Smooth muscle cell (in vitro differentiated cells): ENCODE measurements around the gene CYLD. TPM values are rescaled to one million over a fixed set of nuclear protein-coding genes. Genes with fewer than 3 reads are reported as not detected.

ENCODE experiments used
- DNase-seq: peaks from one replicate; lab custom pipeline; 2025; ENCODE audit not compliant: unreplicated experiment; lab: John Stamatoyannopoulos, UW
- H2AFZ ChIP-seq: fragments of 200-600 bp; sonication (generic); 2 replicates; pipeline ENCODE4 v1.6.0; 2016; ENCODE audit warnings: antibody characterized with exemption, low read depth, mild to moderate bottlenecking
- H3F3A ChIP-seq: fragments of 200-600 bp; sonication (generic); 2 replicates; pipeline ENCODE4 v1.6.0; 2017; ENCODE audit warnings: antibody characterized with exemption, low read depth
- H3K27ac ChIP-seq: fragments of 200-600 bp; sonication (generic); 2 replicates; pipeline ENCODE4 v1.5.1; 2016; ENCODE audit warnings: low read depth, mild to moderate bottlenecking
- H3K27me3 ChIP-seq: fragments of 200-600 bp; sonication (generic); 2 replicates; pipeline ENCODE4 v1.6.1; 2016; ENCODE audit warnings: low read depth, mild to moderate bottlenecking
- H3K36me3 ChIP-seq: fragments of 200-600 bp; sonication (generic); 2 replicates; pipeline ENCODE4 v1.5.1; 2016; ENCODE audit warnings: low read depth
- H3K4me1 ChIP-seq: fragments of 200-600 bp; sonication (generic); 2 replicates; pipeline ENCODE4 v1.5.1; 2016; ENCODE audit warnings: low read depth
- H3K4me2 ChIP-seq: fragments of 200-600 bp; sonication (generic); 2 replicates; pipeline ENCODE4 v1.6.0; 2016; ENCODE audit warnings: mild to moderate bottlenecking
- H3K4me3 ChIP-seq: fragments of 200-600 bp; sonication (generic); 2 replicates; pipeline ENCODE4 v1.5.1; 2016; ENCODE audit warnings: mild to moderate bottlenecking
- H3K79me2 ChIP-seq: fragments of 200-600 bp; sonication (generic); 2 replicates; pipeline ENCODE4 v1.6.0; 2016; ENCODE audit warnings: low read depth, mild to moderate bottlenecking
- H3K9ac ChIP-seq: fragments of 200-600 bp; sonication (generic); 2 replicates; pipeline ENCODE4 v1.6.0; 2016; ENCODE audit warnings: low read depth
- H3K9me3 ChIP-seq: fragments of 200-600 bp; sonication (generic); replicated peaks from 2 replicates; pipeline ENCODE4 v1.5.1; 2016; ENCODE audit warnings: low read depth
- H4K20me1 ChIP-seq: fragments of 200-600 bp; sonication (generic); 2 replicates; pipeline ENCODE4 v1.6.0; 2016; ENCODE audit warnings: low read depth
- CTCF ChIP-seq: fragments of 200-600 bp; sonication (generic); IDR thresholded peaks from 2 replicates; pipeline ENCODE4 v1.5.1; 2017; ENCODE audit warnings: borderline replicate concordance, mild to moderate bottlenecking, antibody characterized with exemption; ENCODE audit not compliant: insufficient read depth, poor library complexity, severe bottlenecking
- WGBS: methylation state at CpG from one replicate; pipeline ENCODE4 v1.1.7; 2016; ENCODE audit warnings: low lambda C conversion rate; 5-methylcytosine and 5-hydroxymethylcytosine counted together
- polyA plus RNA-seq: library from polyadenylated mRNA; unstranded; fragments of >200 nt; fragmentation: Nextera tagmentation; extraction: Ambion mirVana; gene quantifications from 2 replicates; pipeline ENCODE4 v1.2.1, GENCODE V29; 2016
- total RNA-seq: library from RNA; depleted of rRNA; stranded (reverse); fragments of >200 nt; gene quantifications from 2 replicates; pipeline ENCODE4 v1.2.3, GENCODE V29; 2014

CYLD gene
- total and polyA plus RNA-seq, 2 experiments from 2014 or later = 11.3 to 13.8 TPM

DNA sequence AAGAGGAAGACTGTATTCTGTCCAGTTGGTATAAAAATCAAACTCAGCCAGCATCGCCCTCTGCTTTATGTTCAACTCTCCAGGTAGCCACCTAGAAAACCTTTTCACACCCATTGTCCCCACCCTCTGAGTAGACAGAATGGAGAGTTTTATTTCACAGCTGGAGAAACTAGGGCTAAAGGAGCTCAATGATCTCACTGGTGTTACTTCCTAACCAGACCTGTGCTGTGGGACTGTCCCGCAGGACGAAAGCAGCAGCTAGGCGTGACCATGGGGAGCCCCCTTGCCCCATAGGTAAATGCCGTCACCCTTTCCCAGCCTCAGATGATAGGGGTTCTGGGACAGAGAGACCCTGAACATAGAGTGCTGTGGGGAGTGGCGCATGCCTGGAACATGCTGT is 67.7 kb downstream of the CYLD start:
- DNase-seq = no peak
- no peak overlapping the region for H3K27ac ChIP-seq
- H3K79me2 ChIP-seq = no peaks in the 10 kb centered on the region
- WGBS = 94% methylated on average over 6 of the region's 6 CpGs
- no peaks in the 10 kb centered on the region for H3F3A ChIP-seq
- no peak overlapping the region for H2AFZ ChIP-seq
- no peaks in the 10 kb centered on the region for H3K4me1 ChIP-seq
- no peak overlapping the region for H3K9ac ChIP-seq
- H3K4me2 ChIP-seq = no peak overlapping the region
- TF ChIP-seq CTCF = no peak
- H4K20me1 ChIP-seq = no peaks in the 10 kb centered on the region
- H3K9me3 ChIP-seq = no peaks in the 10 kb centered on the region
- no peaks in the 10 kb centered on the region for H3K36me3 ChIP-seq
- H3K4me3 ChIP-seq = no peak overlapping the region
- H3K27me3 ChIP-seq = no peaks in the 10 kb centered on the region

- Histone ChIP-seq H3F3A (no peaks in the 10 kb centered on the region), H3K4me3 (no peak overlapping the region), H3K4me2 (no peak overlapping the region), H3K27ac (no peak overlapping the region), H3K36me3 (no peaks in the 10 kb centered on the region), H3K79me2 (no peaks in the 10 kb centered on the region), H3K9me3 (no peaks in the 10 kb centered on the region), H3K4me1 (no peaks in the 10 kb centered on the region), H2AFZ (no peak overlapping the region), H3K27me3 (no peaks in the 10 kb centered on the region), H3K9ac (no peak overlapping the region), H4K20me1 (no peaks in the 10 kb centered on the region)
- 88% methylated on average over 8 of the region's 8 CpGs for WGBS
- DNase-seq = no peak
- TF ChIP-seq CTCF = no peak
Observed at GRCh38 chr16:50810241-50810965, 68.5 kb downstream of the CYLD start.

GRCh38 chr16:50812046-50812445 is 70.2 kb downstream of the CYLD start:
- H2AFZ ChIP-seq = no peak overlapping the region
- H4K20me1 ChIP-seq = no peaks in the 10 kb centered on the region
- H3K4me1 ChIP-seq = no peaks in the 10 kb centered on the region
- no peak overlapping the region for H3K27ac ChIP-seq
- H3K9ac ChIP-seq = no peak overlapping the region
- no peaks in the 10 kb centered on the region for H3K27me3 ChIP-seq
- no peaks in the 10 kb centered on the region for H3K9me3 ChIP-seq
- H3F3A ChIP-seq = no peaks in the 10 kb centered on the region
- H3K4me3 ChIP-seq = no peak overlapping the region
- no peak overlapping the region for H3K4me2 ChIP-seq
- WGBS = 87% methylated on average over 7 of the region's 7 CpGs
- no peak for TF ChIP-seq CTCF
- no peaks in the 10 kb centered on the region for H3K36me3 ChIP-seq
- DNase-seq = no peak
- H3K79me2 ChIP-seq = no peaks in the 10 kb centered on the region
